Panc1 (cell line): ENCODE measurements around the gene NEK2. TPM values are rescaled to one million over a fixed set of nuclear protein-coding genes. Genes with fewer than 3 reads are reported as not detected.
A peak's percentile ranks its signal among the peaks of the same experiment; 100 is the strongest.

Experiments
- ATAC-seq: fragments of 200-7000 bp; cut with Tn5 transposase; 2 replicates; pipeline ENCODE4 v1.9.1; 2020; ENCODE audit warnings: mild to moderate bottlenecking, moderate library complexity
- BruUV-seq: library from RNA; stranded (reverse); fragments of 400-500 nt; replicated peaks from 2 replicates; lab custom pipeline; 2021; lab: Mats Ljungman, UMichigan
- CTCF ChIA-PET: fragments of 300-600 bp; sonication (Branson Sonifier 250); formaldehyde crosslinking; loops from one replicate; lab custom pipeline; 2022; ENCODE audit warnings: antibody characterized with exemption; lab: Charles Lee
- POLR2A ChIA-PET: fragments of 300-600 bp; sonication (Branson Sonifier 250); formaldehyde crosslinking; loops from one replicate; lab custom pipeline; 2022; ENCODE audit warnings: antibody characterized with exemption; lab: Charles Lee
- DNase-seq: peaks from one replicate; pipeline ENCODE4 v3.0.0-alpha.2; 2010; ENCODE audit warnings: low read depth, low spot score
- H3K27ac ChIP-seq: 2 replicates; pipeline ENCODE4 v1.5.1; 2011; ENCODE audit warnings: mild to moderate bottlenecking, low read length, inconsistent platforms
- H3K27me3 ChIP-seq: fragments of 200-500 bp; sonication (Bioruptor generic); 2 replicates; pipeline ENCODE4 v1.6.0; 2014; ENCODE audit warnings: low read length, inconsistent platforms; ENCODE audit not compliant: control insufficient read depth, insufficient read depth
- H3K36me3 ChIP-seq: fragments of 200-500 bp; sonication (Bioruptor generic); 2 replicates; pipeline ENCODE4 v1.5.1; 2014; ENCODE audit warnings: inconsistent platforms, mild to moderate bottlenecking, low read length, moderate library complexity; ENCODE audit not compliant: control insufficient read depth, insufficient read depth
- H3K4me1 ChIP-seq: 2 replicates; pipeline ENCODE4 v1.5.1; 2011; ENCODE audit warnings: inconsistent platforms, mild to moderate bottlenecking, low read length, moderate library complexity; ENCODE audit not compliant: control insufficient read depth, insufficient read depth
- H3K4me3 ChIP-seq, 2 experiments: 2 replicates each; pipeline ENCODE4 v1.5.1; 2011 to 2012; ENCODE audit warnings: low read depth in 2 of 2, low read length in 2 of 2, mild to moderate bottlenecking in 2 of 2, inconsistent platforms in 1 of 2, moderate library complexity in 1 of 2
- H3K9me3 ChIP-seq: fragments of 200-500 bp; sonication (Bioruptor generic); 2 replicates; pipeline ENCODE4 v1.5.1; 2014; ENCODE audit warnings: low read depth, mild to moderate bottlenecking, inconsistent platforms, low read length, moderate library complexity; ENCODE audit not compliant: control insufficient read depth, insufficient read depth
- POLR2AphosphoS5 ChIP-seq: IDR thresholded peaks from 2 replicates; pipeline ENCODE4 v1.6.1; 2012; ENCODE audit warnings: mild to moderate bottlenecking, low read depth, low read length, moderate library complexity
- SIN3A ChIP-seq: IDR thresholded peaks from 2 replicates; pipeline ENCODE4 v1.6.1; 2012; ENCODE audit warnings: low read depth, mild to moderate bottlenecking, low read length, moderate library complexity, borderline replicate concordance; ENCODE audit not compliant: insufficient read depth
- TCF7L2 ChIP-seq: IDR thresholded peaks from 2 replicates; pipeline ENCODE4 v1.6.1; 2011; ENCODE audit warnings: mild to moderate bottlenecking, low read depth, low read length, inconsistent platforms
- in situ Hi-C: cut with HindIII; loops from 2 replicates; pipeline ENCODE4 v1.10.0; 2016; ENCODE audit warnings: low sequenced_read_pairs, low pct_unique_long_range_greater_than_20kb
- intact Hi-C: fragments of 100-400 bp; cut with micrococcal nuclease; formaldehyde crosslinking; loops from one replicate; pipeline ENCODE4 v1.10.0; 2022; ENCODE audit not compliant: unreplicated experiment
- total RNA-seq: library from RNA; stranded (reverse); gene quantifications from one replicate; pipeline ENCODE4 v1.2.1, GENCODE V29; 2021; ENCODE audit not compliant: unreplicated experiment
- TF ChIP-seq, protein P1 (sequence below): fragments of 450-650 bp; IDR thresholded peaks from 2 replicates; pipeline ENCODE4 v1.5.1; 2017; ENCODE audit warnings: mild to moderate bottlenecking
- TF ChIP-seq, protein P2 (sequence below), 2 experiments: IDR thresholded peaks; 2 replicates each; pipeline ENCODE4 v1.6.1; 2011 to 2012; ENCODE audit warnings: low read depth in 2 of 2, control low read depth in 1 of 2, low read length in 1 of 2, mild to moderate bottlenecking in 1 of 2, moderate library complexity in 1 of 2; ENCODE audit not compliant: insufficient read depth in 1 of 2

Gene NEK2
- total RNA-seq, 1 experiment from 2014 or later: 34.4 TPM

DNA sequence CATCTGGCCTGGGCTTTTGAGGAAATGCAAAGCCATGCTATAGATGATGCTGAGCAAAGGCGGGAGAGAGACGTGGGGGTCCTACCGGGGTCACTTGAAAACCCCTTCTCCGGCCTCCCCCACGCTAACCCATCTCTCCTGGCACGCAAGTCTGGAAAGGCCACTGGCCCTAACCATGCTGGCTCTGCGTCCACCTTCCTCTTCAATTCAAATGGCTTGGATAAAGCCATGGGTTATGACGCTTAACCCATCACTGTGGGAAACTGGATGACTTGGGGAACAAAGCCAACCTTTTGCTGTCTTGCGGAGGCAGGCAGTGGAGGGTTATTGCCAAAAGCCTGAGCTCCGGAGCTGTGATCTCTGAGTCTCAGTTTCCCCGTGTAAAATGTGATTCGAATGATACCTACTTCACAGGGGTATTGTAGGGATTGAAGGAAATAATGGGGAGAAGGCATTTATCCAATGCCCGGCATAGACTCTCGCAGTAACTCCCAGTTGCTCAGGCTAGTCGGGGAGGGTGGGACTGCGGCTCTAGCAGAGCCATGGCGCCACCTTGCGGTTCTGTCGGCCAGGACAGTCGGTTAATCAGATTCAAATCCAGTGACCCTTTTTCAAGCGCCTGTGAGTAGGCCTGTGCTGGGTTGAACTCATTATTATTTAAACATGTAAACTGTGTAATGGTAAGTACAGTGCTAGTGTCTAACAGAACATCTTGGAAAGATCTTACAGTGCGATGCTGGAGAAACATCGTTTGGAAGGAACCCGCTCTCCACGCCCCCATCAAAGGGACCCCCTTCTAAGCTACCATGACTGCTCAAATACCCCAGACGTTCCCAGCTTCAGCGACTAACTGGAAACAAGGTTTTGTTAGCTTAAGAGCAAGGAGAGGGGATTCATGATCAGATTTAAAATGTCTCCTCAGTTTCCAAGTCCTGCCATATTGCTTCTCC lies 20.3 kb downstream of the NEK2 start:
- no peak overlapping the region for H3K4me3 ChIP-seq
- H3K36me3 ChIP-seq: no peaks in the 10 kb centered on the region
- peaks cover 15% of the 10 kb centered on the region for H3K4me1 ChIP-seq
- DNase-seq (no peak), ATAC-seq (peak; percentile 94)
- H3K9me3 ChIP-seq: no peaks in the 10 kb centered on the region
- in situ Hi-C loops (no loop called here), intact Hi-C loops (loop anchor here (1.0 to 5.0 kb wide), 3 partner anchors 78 to 328 kb away; partner anchors contain the start of gene TRAF5)
- BruUV-seq: no TSS peak
- CTCF ChIA-PET: interaction anchor here (0.6 to 1.0 kb wide), 2 partner anchors 67 to 113 kb away, joined by 3 to 6 read pairs; no protein-coding TSS in a partner anchor
- peak overlapping the region; percentile 36 for H3K27ac ChIP-seq
- POLR2A ChIA-PET: interaction anchor here (0.6 kb wide), 1 partner anchor 50 kb away, joined by 3 read pairs; no protein-coding TSS in a partner anchor
- TF ChIP-seq, protein P1, sequence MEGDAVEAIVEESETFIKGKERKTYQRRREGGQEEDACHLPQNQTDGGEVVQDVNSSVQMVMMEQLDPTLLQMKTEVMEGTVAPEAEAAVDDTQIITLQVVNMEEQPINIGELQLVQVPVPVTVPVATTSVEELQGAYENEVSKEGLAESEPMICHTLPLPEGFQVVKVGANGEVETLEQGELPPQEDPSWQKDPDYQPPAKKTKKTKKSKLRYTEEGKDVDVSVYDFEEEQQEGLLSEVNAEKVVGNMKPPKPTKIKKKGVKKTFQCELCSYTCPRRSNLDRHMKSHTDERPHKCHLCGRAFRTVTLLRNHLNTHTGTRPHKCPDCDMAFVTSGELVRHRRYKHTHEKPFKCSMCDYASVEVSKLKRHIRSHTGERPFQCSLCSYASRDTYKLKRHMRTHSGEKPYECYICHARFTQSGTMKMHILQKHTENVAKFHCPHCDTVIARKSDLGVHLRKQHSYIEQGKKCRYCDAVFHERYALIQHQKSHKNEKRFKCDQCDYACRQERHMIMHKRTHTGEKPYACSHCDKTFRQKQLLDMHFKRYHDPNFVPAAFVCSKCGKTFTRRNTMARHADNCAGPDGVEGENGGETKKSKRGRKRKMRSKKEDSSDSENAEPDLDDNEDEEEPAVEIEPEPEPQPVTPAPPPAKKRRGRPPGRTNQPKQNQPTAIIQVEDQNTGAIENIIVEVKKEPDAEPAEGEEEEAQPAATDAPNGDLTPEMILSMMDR: peak; percentile 95
- no peak for TF ChIP-seq TCF7L2
- H3K27me3 ChIP-seq: no peaks in the 10 kb centered on the region

DNA sequence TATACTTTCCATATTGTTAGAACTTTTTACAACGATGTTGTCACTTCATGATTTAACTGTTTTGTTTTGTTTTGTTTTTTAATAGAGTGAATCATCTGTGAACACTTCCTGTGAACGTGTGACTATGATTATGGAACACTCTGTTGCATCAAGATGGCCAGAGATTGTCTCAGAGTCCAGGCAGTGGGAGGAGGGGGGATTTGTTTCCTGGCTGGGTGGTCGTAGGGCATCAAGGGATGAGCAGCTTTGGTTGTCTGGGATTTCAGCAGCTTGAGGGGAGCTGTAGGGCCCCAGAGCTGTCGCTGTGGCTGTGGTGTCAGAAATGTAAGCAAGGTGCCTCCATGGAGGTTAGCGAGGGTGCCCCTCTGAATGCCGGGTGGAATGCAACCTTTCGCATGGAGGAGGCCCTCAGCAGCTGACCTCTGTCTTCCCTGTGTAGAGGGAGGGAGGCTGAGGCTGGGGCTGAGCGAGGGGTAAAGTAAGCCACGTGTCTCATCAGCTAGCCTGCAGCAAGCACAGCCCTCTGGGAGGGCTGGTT lies 21.4 kb downstream of the NEK2 start:
- Histone ChIP-seq H3K27ac (peak overlapping the region; percentile 36; the same call in 1 of the 2 replicates), H3K4me1 (peaks cover 15% of the 10 kb centered on the region), H3K9me3 (no peaks in the 10 kb centered on the region), H3K27me3 (no peaks in the 10 kb centered on the region), H3K4me3 (no peak overlapping the region), H3K36me3 (no peaks in the 10 kb centered on the region)
- no TSS peak for BruUV-seq
- intact Hi-C loops: no loop called here
- no peak for DNase-seq
- ATAC-seq: peak; percentile 41
- ChIA-PET CTCF (interaction anchor here (0.6 kb wide), 1 partner anchor 30 kb away, joined by 3 read pairs; no protein-coding TSS in a partner anchor), POLR2A (interaction anchor here (0.6 kb wide), 1 partner anchor 271 kb away, joined by 3 read pairs; no protein-coding TSS in a partner anchor)
- no peak for TF ChIP-seq TCF7L2
- TF ChIP-seq, protein P2, sequence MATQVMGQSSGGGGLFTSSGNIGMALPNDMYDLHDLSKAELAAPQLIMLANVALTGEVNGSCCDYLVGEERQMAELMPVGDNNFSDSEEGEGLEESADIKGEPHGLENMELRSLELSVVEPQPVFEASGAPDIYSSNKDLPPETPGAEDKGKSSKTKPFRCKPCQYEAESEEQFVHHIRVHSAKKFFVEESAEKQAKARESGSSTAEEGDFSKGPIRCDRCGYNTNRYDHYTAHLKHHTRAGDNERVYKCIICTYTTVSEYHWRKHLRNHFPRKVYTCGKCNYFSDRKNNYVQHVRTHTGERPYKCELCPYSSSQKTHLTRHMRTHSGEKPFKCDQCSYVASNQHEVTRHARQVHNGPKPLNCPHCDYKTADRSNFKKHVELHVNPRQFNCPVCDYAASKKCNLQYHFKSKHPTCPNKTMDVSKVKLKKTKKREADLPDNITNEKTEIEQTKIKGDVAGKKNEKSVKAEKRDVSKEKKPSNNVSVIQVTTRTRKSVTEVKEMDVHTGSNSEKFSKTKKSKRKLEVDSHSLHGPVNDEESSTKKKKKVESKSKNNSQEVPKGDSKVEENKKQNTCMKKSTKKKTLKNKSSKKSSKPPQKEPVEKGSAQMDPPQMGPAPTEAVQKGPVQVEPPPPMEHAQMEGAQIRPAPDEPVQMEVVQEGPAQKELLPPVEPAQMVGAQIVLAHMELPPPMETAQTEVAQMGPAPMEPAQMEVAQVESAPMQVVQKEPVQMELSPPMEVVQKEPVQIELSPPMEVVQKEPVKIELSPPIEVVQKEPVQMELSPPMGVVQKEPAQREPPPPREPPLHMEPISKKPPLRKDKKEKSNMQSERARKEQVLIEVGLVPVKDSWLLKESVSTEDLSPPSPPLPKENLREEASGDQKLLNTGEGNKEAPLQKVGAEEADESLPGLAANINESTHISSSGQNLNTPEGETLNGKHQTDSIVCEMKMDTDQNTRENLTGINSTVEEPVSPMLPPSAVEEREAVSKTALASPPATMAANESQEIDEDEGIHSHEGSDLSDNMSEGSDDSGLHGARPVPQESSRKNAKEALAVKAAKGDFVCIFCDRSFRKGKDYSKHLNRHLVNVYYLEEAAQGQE (IDR thresholded peaks at IDR 0.05; ENCODE audit: insufficient read depth in 1 of 2, low read depth in 2 of 2, low read length in 1 of 2): no peak
- no peak for TF ChIP-seq SIN3A
- TF ChIP-seq, protein P1: no peak
- TF ChIP-seq POLR2AphosphoS5: no peak
- in situ Hi-C loops: no loop called here
